Naive thymus-derived CD8-positive, alpha-beta T cell (primary cell): ENCODE measurements around the gene JMJD1C. TPM values are rescaled to one million over a fixed set of nuclear protein-coding genes. Genes with fewer than 3 reads are reported as not detected.
"Not testable (repeated sequence)": the region's sequence is repeated elsewhere in the genome, so short reads cannot be mapped to it uniquely, and the experiment has no call there.

Experiments used
- ATAC-seq, 2 donors: fragments of 150-1000 bp; cut with Tn5 transposase in 1 of 2; sonication (Bioruptor Pico), chemical (Tn5 transposase) in 1 of 2; 1 replicate in 1 of 2; 2 replicates in 1 of 2; pipeline ENCODE4 v1.10.0; 2021; ENCODE audit warnings: mild to moderate bottlenecking in 2 of 2, moderate library complexity in 2 of 2
- POLR2A ChIA-PET: fragments of 350-600 bp; sonication (Branson Sonifier 250); formaldehyde crosslinking; loops from one replicate; lab custom pipeline; 2021; ENCODE audit warnings: antibody characterized with exemption; lab: Charles Lee
- DNase-seq, 10 donors: peaks; one replicate each; pipeline versions ENCODE4 v3.0.0 to v3.0.0-alpha.2; 2020 to 2022
- H3K27ac Mint-ChIP-seq, 10 donors: one replicate each; pipeline ENCODE4 v1.8.0; 2020 to 2022; ENCODE audit warnings: mild to moderate bottlenecking in 10 of 10, mixed read lengths in 10 of 10, moderate library complexity in 4 of 10, inconsistent platforms in 1 of 10
- H3K27me3 Mint-ChIP-seq, 5 donors: one replicate each; pipeline ENCODE4 v1.8.0; 2021 to 2022; ENCODE audit warnings: mixed read lengths in 5 of 5
- H3K36me3 Mint-ChIP-seq, 3 donors: one replicate each; pipeline ENCODE4 v1.8.0; 2020 to 2022; ENCODE audit warnings: mixed read lengths in 3 of 3, mild to moderate bottlenecking in 2 of 3, inconsistent platforms in 1 of 3
- H3K4me1 Mint-ChIP-seq, 4 donors: one replicate each; pipeline ENCODE4 v1.8.0; 2021 to 2022; ENCODE audit warnings: mixed read lengths in 4 of 4
- H3K4me3 Mint-ChIP-seq, 10 donors: one replicate each; pipeline ENCODE4 v1.8.0; 2020 to 2022; ENCODE audit warnings: mild to moderate bottlenecking in 10 of 10, mixed read lengths in 10 of 10, moderate library complexity in 6 of 10, inconsistent platforms in 1 of 10
- H3K9me3 Mint-ChIP-seq, 9 donors: one replicate each; pipeline ENCODE4 v1.8.0; 2020 to 2022; ENCODE audit warnings: mixed read lengths in 9 of 9, mild to moderate bottlenecking in 3 of 9, inconsistent platforms in 1 of 9, moderate library complexity in 1 of 9
- polyA plus RNA-seq, 3 donors: library from polyadenylated mRNA; unstranded; fragments of 300-500 nt; fragmentation: Illumina TruSeq; gene quantifications; one replicate each; pipeline ENCODE4 v1.2.3, GENCODE V29; 2021
- total RNA-seq, 8 experiments: library from RNA in 2 of 8; stranded (reverse) in 2 of 8; gene quantifications; one replicate each; pipeline ENCODE4 v1.2.3 and lab custom pipeline; 2021 to 2026

The JMJD1C gene
- total and polyA plus RNA-seq, 5 experiments from 2014 or later: 28.6 to 126 (median 51.9) TPM

- H3K36me3 Mint-ChIP-seq: peaks cover 0 to 11% (median 6%) of the 10 kb centered on the region in 3 donors
- peak overlapping the region in 2 of 10 donors; percentile 7 to 62 for H3K27ac Mint-ChIP-seq
- no peak overlapping the region for H3K4me3 Mint-ChIP-seq
- DNase-seq (no peak), ATAC-seq (no peak)
- H3K4me1 Mint-ChIP-seq: peaks cover 4 to 9% (median 6%) of the 10 kb centered on the region in 4 donors
- no peaks in the 10 kb centered on the region for H3K27me3 Mint-ChIP-seq
- H3K9me3 Mint-ChIP-seq: no peaks in the 10 kb centered on the region
- POLR2A ChIA-PET: interaction anchor here (0.6 kb wide), 1 partner anchor 92 kb away, joined by 4 read pairs; no protein-coding TSS in a partner anchor
Observed at GRCh38 chr10:63365976-63366765, 99.6 kb downstream of the JMJD1C start.

DNA sequence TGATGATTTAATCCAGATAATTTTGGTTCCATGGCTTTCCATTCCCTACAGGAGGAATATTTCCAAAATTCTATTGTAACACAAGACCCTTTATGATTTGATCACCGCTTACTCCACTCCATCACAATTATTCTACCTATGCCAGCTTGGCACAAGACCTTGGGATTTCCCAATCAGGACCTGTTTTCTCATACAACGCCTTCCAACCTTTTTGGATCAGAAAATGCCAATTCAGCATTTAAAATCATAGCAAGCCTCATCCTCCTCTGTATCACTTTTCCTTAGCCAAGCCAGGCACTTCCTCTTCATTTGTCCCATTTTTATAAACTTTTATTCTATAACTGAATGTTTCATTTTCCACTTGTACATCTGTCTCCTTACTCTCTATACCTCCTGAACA, 100.9 kb downstream of the JMJD1C start:
- DNase-seq (no peak), ATAC-seq (no peak)
- Mint-ChIP-seq H3K4me1 (peaks cover 3 to 9% (median 6%) of the 10 kb centered on the region in 4 donors), H3K36me3 (peaks cover 0 to 11% (median 6%) of the 10 kb centered on the region in 3 donors), H3K4me3 (no peak overlapping the region), H3K9me3 (no peaks in the 10 kb centered on the region), H3K27me3 (no peaks in the 10 kb centered on the region), H3K27ac (no peak overlapping the region)
- POLR2A ChIA-PET: no interaction called here

- peaks cover 3 to 9% (median 5%) of the 10 kb centered on the region in 4 donors for H3K4me1 Mint-ChIP-seq
- no peak for DNase-seq
- POLR2A ChIA-PET: no interaction called here
- no peak overlapping the region for H3K4me3 Mint-ChIP-seq
- no peaks in the 10 kb centered on the region for H3K27me3 Mint-ChIP-seq
- ATAC-seq: no peak
- peaks cover 0 to 12% (median 6%) of the 10 kb centered on the region in 3 donors for H3K36me3 Mint-ChIP-seq
- H3K27ac Mint-ChIP-seq: no peak overlapping the region
- H3K9me3 Mint-ChIP-seq: no peaks in the 10 kb centered on the region
Observed at GRCh38 chr10:63363951-63364350, 101.8 kb downstream of the JMJD1C start.

GRCh38 chr10:63355682-63356081, 110.1 kb downstream of the JMJD1C start:
- ATAC-seq (no peak), DNase-seq (no peak)
- H3K4me1 Mint-ChIP-seq: peaks cover 10 to 28% (median 14%) of the 10 kb centered on the region in 4 donors
- H3K9me3 Mint-ChIP-seq: peaks cover 0 to 3% (median 0%) of the 10 kb centered on the region in 9 donors
- peaks cover 0 to 4% (median 2%) of the 10 kb centered on the region in 3 donors for H3K36me3 Mint-ChIP-seq
- no peak overlapping the region for H3K4me3 Mint-ChIP-seq
- H3K27me3 Mint-ChIP-seq: no peaks in the 10 kb centered on the region
- H3K27ac Mint-ChIP-seq: peak overlapping the region in 1 of 10 donors; percentile 3
- POLR2A ChIA-PET: interaction anchor here (1.4 kb wide), 1 partner anchor 27 kb away, joined by 3 read pairs; no protein-coding TSS in a partner anchor

GRCh38 chr10:63352976-63353375, 112.8 kb downstream of the JMJD1C start:
- H3K4me3 Mint-ChIP-seq: no peak overlapping the region
- H3K36me3 Mint-ChIP-seq: peaks cover 0 to 10% (median 4%) of the 10 kb centered on the region in 3 donors
- peaks cover 10 to 28% (median 14%) of the 10 kb centered on the region in 4 donors for H3K4me1 Mint-ChIP-seq
- H3K9me3 Mint-ChIP-seq: peaks cover 0 to 3% (median 0%) of the 10 kb centered on the region in 9 donors
- POLR2A ChIA-PET: no interaction called here
- no peaks in the 10 kb centered on the region for H3K27me3 Mint-ChIP-seq
- DNase-seq (no peak), ATAC-seq (no peak)
- no peak overlapping the region for H3K27ac Mint-ChIP-seq

GRCh38 chr10:63348245-63348850, 117.4 kb downstream of the JMJD1C start:
- Mint-ChIP-seq H3K36me3 (peaks cover 0 to 12% (median 5%) of the 10 kb centered on the region in 3 donors), H3K27ac (no peak overlapping the region), H3K9me3 (peaks cover 0 to 3% (median 0%) of the 10 kb centered on the region in 9 donors), H3K27me3 (no peaks in the 10 kb centered on the region), H3K4me3 (no peak overlapping the region), H3K4me1 (peaks cover 2 to 14% (median 5%) of the 10 kb centered on the region in 4 donors)
- POLR2A ChIA-PET: no interaction called here
- no peak for DNase-seq
- ATAC-seq: no peak

DNA sequence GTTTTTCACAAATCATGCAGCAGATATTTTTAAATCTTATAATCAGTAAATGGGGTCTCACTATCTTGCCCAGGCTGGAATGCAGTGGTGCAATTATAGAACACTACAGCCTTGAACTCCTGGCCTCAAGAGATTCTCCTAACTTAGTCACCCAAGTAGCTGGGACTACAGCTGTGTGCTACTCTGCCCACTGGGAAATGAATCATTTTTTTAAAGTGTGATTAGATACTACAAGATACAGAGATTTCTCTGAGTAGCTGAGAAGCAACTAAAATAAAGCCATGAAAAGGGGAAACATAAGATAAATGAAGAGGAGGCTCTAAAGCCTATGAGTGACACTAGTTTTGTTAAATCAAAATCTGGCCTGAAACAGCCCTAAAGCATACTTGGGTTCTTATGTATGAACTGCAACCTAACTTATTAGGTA, 119.7 kb downstream of the JMJD1C start:
- no peak for ATAC-seq

GRCh38 chr10:63344269-63344668, 121.5 kb downstream of the JMJD1C start:
- H3K27me3 Mint-ChIP-seq: no peaks in the 10 kb centered on the region
- DNase-seq (no peak), ATAC-seq (no peak)
- H3K4me1 Mint-ChIP-seq: peaks cover 2 to 11% (median 5%) of the 10 kb centered on the region in 4 donors
- H3K4me3 Mint-ChIP-seq: no peak overlapping the region
- POLR2A ChIA-PET: no interaction called here
- peak overlapping the region in 1 of 10 donors; percentile 57 for H3K27ac Mint-ChIP-seq
- H3K36me3 Mint-ChIP-seq: peaks cover 0 to 15% (median 9%) of the 10 kb centered on the region in 3 donors
- no peaks in the 10 kb centered on the region for H3K9me3 Mint-ChIP-seq

More for the DNA sequence above, 119.7 kb downstream of the JMJD1C start:
- Mint-ChIP-seq H3K27ac (no peak overlapping the region), H3K4me3 (no peak overlapping the region), H3K36me3 (peaks cover 0 to 11% (median 5%) of the 10 kb centered on the region in 3 donors), H3K4me1 (peaks cover 2 to 9% (median 5%) of the 10 kb centered on the region in 4 donors), H3K27me3 (no peaks in the 10 kb centered on the region), H3K9me3 (no peaks in the 10 kb centered on the region)
- POLR2A ChIA-PET: no interaction called here
- DNase-seq: no peak

DNA sequence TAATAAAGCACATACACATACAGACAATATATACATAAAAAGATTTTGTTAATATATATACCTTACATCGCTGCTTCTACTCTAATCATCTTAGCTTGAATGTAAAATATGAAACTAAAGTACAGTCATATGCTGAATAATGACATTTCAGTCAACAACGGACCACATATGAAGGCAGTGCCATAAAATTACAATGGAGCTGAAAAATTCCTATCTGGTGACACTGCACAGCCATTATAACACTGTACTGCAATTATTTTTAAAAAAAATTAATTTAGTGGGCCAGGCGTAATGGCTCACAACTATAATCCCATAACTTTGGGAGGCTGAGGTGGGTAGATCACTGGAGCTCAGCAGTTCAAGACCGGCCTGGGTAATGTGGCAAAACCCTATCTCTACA, 122.3 kb downstream of the JMJD1C start:
- no peak for ATAC-seq
- DNase-seq: no peak
- H3K9me3 Mint-ChIP-seq: no peaks in the 10 kb centered on the region
- peak overlapping the region in 2 of 10 donors; percentile 16 to 56 for H3K27ac Mint-ChIP-seq
- no peaks in the 10 kb centered on the region for H3K27me3 Mint-ChIP-seq
- H3K4me3 Mint-ChIP-seq: no peak overlapping the region
- POLR2A ChIA-PET: no interaction called here
- peaks cover 0 to 12% (median 6%) of the 10 kb centered on the region in 3 donors for H3K36me3 Mint-ChIP-seq
- peaks cover 4 to 16% (median 7%) of the 10 kb centered on the region in 4 donors for H3K4me1 Mint-ChIP-seq

DNA sequence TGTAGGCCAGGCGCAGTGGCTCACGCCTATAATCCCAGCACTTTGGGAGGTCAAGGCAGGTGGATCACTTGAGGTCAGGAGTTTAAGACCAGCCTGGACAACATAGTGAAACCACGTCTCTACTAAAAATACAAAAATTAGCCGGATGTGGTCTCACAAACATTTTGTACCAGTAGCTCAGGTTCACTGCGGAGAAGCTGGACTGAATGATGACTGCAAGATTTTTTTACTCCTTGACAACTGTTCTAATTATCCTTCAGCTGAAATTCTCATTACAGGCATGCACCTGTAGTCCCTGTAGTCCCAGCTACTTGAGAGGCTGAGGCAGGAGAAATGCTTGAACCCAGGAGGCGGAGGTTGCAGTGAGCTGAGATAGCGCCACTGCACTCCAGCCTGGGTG, 126.1 kb downstream of the JMJD1C start:
- DNase-seq, H3K27ac Mint-ChIP-seq, H3K9me3 Mint-ChIP-seq, ATAC-seq, H3K36me3 Mint-ChIP-seq, H3K4me3 Mint-ChIP-seq, H3K27me3 Mint-ChIP-seq, POLR2A ChIA-PET: not testable (repeated sequence)
- H3K4me1 Mint-ChIP-seq: peaks cover 4 to 16% (median 5%) of the 10 kb centered on the region in 4 donors

GRCh38 chr10:63337455-63338251, 128.1 kb downstream of the JMJD1C start:
- no peak overlapping the region for H3K27ac Mint-ChIP-seq
- POLR2A ChIA-PET: no interaction called here
- peaks cover 4 to 16% (median 5%) of the 10 kb centered on the region in 4 donors for H3K4me1 Mint-ChIP-seq
- H3K9me3 Mint-ChIP-seq: no peaks in the 10 kb centered on the region
- no peak for ATAC-seq
- H3K4me3 Mint-ChIP-seq: no peak overlapping the region
- peaks cover 0 to 6% (median 5%) of the 10 kb centered on the region in 3 donors for H3K36me3 Mint-ChIP-seq
- no peaks in the 10 kb centered on the region for H3K27me3 Mint-ChIP-seq
- DNase-seq: no peak

GRCh38 chr10:63331586-63331985, 134.2 kb downstream of the JMJD1C start:
- peak overlapping the region in 1 of 10 donors; percentile 13 for H3K27ac Mint-ChIP-seq
- peaks cover 4 to 9% (median 5%) of the 10 kb centered on the region in 4 donors for H3K4me1 Mint-ChIP-seq
- DNase-seq (no peak), ATAC-seq (no peak)
- H3K4me3 Mint-ChIP-seq: no peak overlapping the region
- H3K36me3 Mint-ChIP-seq: peaks cover 0 to 2% (median 0%) of the 10 kb centered on the region in 3 donors
- H3K9me3 Mint-ChIP-seq: no peaks in the 10 kb centered on the region
- POLR2A ChIA-PET: no interaction called here
- no peaks in the 10 kb centered on the region for H3K27me3 Mint-ChIP-seq
